Endothelial cell of hepatic sinusoid (primary cell): ENCODE results near the gene RAX2.

Experiments used
- in situ Hi-C: cut with HindIII; loops from 2 replicates; pipeline ENCODE4 v1.10.0; 2017; ENCODE audit warnings: low sequenced_read_pairs

The RAX2 gene

GRCh38 chr19:3803114-3803888 is 31.3 kb upstream of the RAX2 start:
- in situ Hi-C loops, result no loop called here

DNA sequence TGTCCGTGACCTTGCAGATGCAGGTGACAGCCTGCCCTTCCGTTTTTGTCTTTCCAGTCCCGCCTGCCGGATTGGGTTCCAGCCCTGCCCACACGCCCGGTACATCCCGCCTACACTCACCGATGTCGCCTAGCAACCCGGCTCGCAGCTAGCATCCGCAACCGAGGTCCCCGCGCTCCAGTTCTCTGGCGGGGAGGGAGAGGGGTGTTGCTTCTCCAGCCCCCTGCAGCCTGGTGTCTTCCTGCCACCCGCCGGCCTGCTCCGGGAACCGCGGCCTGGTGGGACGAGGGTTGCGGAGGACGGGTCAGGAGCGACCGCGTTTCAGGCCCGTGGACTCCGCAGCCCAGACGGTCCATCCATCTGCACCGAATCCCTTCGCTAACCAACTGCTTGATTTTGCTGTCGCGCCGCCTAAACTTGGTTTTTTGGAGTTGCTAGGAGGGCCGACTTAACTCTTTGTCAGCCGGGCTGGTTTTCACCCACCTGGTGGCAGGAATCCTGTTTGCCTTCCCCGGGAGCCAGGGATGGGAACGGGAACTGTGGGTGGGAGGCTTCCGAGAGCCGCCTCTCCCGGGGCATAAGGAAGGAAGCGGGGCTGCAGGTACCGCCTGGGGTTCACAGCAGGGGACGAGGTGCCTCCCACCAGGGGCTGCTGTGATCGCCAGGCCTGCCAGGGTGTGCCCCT is 29.5 kb upstream of the RAX2 start:
- in situ Hi-C loops, result no loop called here

GRCh38 chr19:3800996-3801395 is 29.0 kb upstream of the RAX2 start:
- in situ Hi-C loops, result no loop called here

DNA sequence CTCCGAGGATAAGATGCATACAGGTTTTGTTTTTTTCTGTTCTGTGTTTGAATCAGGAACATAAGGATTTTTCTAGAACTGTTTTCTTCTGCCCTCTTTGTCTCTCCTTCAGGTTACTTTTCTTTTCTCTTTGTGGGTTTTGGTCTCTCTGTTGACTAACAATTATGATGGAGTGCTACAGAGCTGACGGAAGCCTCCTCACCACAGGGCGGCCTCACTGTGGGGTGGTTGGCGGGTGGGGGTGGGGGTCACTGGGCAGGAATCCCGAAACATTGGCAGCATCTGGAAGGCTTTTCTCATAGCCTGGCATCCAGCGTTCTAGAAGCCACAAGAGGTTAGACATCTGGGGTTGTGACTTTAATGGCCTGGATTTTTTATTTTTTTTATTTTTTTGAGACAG is 26.1 kb upstream of the RAX2 start:
- in situ Hi-C loops, result loop anchor here (25.0 kb wide), 2 partner anchors 189 to 414 kb away; partner anchors contain the start of gene EEF2

DNA sequence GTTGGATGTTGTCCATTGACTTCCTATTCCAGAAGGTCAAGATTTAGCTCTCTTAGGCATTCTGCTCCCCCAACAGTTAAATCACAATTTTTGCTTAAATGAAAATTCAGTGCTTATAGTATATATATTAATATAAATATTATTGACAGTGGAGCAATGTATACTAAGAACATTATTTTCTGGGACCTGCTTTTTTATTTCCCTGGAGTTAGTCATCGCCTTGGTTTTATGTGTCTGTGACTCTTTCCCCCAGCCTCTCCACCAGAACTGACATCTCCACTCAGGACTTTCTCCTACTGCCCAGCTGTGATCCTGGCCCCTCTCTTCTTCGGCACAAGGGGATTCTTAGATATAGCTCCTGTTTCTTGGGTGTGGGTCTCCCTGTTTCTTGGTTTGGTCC is 24.3 kb upstream of the RAX2 start:
- in situ Hi-C loops, result loop anchor here (25.0 kb wide), 2 partner anchors 191 to 416 kb away; partner anchors contain the start of gene EEF2

GRCh38 chr19:3793799-3794198 is 21.8 kb upstream of the RAX2 start:
- in situ Hi-C loops, result loop anchor here (25.0 kb wide), 2 partner anchors 194 to 419 kb away; partner anchors contain the start of gene EEF2

DNA sequence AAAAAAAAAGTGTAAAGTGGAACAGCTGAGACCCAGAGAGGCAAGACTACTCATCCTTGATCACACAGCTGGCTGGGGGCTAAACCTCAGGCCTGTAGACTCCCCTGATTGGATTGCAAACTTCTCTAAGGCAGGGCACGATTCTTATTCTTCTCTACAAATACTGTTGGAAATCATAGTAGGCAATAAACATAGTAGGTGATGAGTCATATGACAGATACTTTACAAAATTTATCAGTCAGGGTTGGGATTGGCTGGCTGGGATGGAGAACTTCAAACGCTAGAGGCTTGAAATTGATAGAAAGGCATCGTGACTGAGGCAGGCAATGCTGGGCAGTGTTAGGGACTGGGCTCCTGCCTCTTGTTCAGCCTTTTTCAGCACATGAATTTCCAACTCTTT is 20.1 kb upstream of the RAX2 start:
- in situ Hi-C loops, result loop anchor here (25.0 kb wide), 2 partner anchors 195 to 420 kb away; partner anchors contain the start of gene EEF2

DNA sequence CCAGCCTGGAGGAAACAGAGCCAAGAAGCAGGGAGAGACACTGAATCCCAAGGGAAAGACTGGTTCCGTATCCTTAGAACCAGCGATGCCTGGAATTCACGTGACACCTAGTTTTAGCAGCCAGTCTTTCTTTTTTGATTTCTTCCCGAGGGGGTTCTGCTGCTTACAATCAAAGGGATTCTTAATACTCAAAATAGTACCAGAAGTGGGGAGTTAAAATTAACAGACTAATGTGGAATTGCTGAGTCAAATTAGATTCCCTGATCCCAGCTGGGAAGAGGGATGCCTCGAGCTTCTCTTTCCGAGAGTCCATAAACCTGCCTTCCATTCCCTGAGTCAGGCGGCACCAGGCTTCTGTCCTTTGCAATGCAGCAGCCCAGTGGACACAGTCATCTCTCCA is 18.9 kb upstream of the RAX2 start:
- in situ Hi-C loops, result loop anchor here (25.0 kb wide), 2 partner anchors 196 to 421 kb away; partner anchors contain the start of gene EEF2

GRCh38 chr19:3790209-3790734 is 18.2 kb upstream of the RAX2 start:
- in situ Hi-C loops, result loop anchor here (25.0 kb wide), 2 partner anchors 197 to 422 kb away; partner anchors contain the start of gene EEF2

GRCh38 chr19:3788996-3789778 is 17.2 kb upstream of the RAX2 start:
- in situ Hi-C loops, result loop anchor here (25.0 kb wide), 2 partner anchors 198 to 423 kb away; partner anchors contain the start of gene EEF2

- in situ Hi-C loops, result loop anchor here (25.0 kb wide), 2 partner anchors 201 to 426 kb away; partner anchors contain the start of gene EEF2
Observed at GRCh38 chr19:3785938-3786824, 14.2 kb upstream of the RAX2 start, which contains the start of gene MATK. TSS of gene MATK (minus strand) at chr19:3786381. CDS start at chr19:3785135, 1,246 bp downstream.

GRCh38 chr19:3785451-3785937 is 13.5 kb upstream of the RAX2 start:
- in situ Hi-C loops, result loop anchor here (25.0 kb wide), 2 partner anchors 202 to 427 kb away; partner anchors contain the start of gene EEF2

GRCh38 chr19:3784607-3785450 is 12.8 kb upstream of the RAX2 start:
- in situ Hi-C loops, result loop anchor here (25.0 kb wide), 2 partner anchors 202 to 427 kb away; partner anchors contain the start of gene EEF2

DNA sequence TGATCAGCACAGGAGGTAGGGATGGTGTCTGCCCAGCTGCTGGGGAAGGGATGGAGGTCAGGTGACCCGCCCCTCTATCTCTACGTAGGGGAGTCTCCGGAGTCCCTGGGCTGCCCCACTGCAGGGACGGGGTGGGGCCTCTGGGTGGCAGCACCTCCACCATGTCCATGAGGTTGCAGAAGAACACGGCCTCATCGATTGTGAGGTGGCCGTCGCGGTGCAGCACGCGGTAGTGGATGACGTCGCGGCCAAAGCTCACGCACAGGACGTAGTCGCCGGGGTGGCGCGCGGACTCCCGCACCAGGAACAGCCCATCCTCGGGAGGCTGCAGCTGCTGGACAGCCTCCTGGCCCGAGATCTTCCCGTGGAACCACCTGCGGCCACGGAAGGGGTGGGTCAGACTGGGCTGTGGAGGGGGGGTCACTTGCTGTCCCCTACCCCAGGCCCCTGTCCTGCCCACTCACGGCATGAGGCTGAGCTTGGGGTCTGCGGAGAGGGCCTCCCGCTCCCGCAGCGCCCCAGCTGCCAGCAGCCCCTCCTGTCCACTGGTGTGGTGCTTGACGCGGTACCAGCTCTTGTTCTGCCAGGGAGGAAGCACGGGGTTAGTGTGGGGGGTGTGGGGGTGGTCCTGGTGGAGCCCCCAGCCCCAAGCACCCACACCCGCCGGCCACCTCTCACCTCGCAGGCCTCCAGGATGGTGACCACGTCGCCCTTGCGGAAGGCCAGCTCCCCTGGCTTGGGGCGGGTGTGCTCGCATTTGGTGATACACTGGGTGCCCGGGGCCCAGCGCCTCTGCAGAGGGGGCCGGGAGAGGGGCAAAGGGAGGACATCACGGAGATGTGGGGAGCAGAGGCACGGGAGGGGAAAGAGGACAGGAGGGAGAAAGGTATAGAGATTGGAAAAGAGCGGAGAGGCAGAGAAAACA is 11.9 kb upstream of the RAX2 start:
- in situ Hi-C loops, result loop anchor here (25.0 kb wide), 2 partner anchors 203 to 428 kb away; partner anchors contain the start of gene EEF2

GRCh38 chr19:3782903-3783302 is 10.9 kb upstream of the RAX2 start:
- in situ Hi-C loops, result loop anchor here (25.0 kb wide), 2 partner anchors 204 to 429 kb away; partner anchors contain the start of gene EEF2

GRCh38 chr19:3782330-3782729 is 10.3 kb upstream of the RAX2 start:
- in situ Hi-C loops, result loop anchor here (25.0 kb wide), 2 partner anchors 205 to 430 kb away; partner anchors contain the start of gene EEF2

GRCh38 chr19:3781603-3782002 is 9.6 kb upstream of the RAX2 start:
- in situ Hi-C loops, result loop anchor here (25.0 kb wide), 2 partner anchors 206 to 431 kb away; partner anchors contain the start of gene EEF2
